ENCODE measurements around the gene TMEM131L.

DNA sequence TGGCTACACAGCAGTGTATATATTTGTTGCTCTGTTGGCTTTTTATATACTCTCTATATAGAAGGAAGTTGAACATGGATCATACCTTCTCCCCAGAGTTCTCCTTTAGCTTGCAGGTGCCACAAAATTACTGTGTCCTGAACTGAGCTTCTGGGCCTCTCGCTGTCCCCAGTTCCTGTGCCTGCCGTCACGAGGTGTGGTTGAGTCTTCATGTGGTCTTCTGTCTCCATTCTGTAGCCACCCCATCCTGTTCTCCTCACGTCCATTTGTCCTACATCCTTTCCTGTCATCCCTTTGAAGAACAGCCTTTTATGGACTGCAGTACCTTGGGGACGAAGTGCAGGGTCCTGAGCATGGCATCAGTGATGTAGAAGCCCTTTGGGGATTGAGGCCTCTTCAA, 14.5 kb downstream of the TMEM131L start:
- TF ChIP-seq, protein P1, sequence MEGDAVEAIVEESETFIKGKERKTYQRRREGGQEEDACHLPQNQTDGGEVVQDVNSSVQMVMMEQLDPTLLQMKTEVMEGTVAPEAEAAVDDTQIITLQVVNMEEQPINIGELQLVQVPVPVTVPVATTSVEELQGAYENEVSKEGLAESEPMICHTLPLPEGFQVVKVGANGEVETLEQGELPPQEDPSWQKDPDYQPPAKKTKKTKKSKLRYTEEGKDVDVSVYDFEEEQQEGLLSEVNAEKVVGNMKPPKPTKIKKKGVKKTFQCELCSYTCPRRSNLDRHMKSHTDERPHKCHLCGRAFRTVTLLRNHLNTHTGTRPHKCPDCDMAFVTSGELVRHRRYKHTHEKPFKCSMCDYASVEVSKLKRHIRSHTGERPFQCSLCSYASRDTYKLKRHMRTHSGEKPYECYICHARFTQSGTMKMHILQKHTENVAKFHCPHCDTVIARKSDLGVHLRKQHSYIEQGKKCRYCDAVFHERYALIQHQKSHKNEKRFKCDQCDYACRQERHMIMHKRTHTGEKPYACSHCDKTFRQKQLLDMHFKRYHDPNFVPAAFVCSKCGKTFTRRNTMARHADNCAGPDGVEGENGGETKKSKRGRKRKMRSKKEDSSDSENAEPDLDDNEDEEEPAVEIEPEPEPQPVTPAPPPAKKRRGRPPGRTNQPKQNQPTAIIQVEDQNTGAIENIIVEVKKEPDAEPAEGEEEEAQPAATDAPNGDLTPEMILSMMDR (IDR thresholded peaks at IDR 0.05) = no peak
- TF ChIP-seq POLR2A (IDR thresholded peaks at IDR 0.05) = no peak

All from adrenal gland (tissue), 5 donors.